Uterus (tissue), 2 donors: ENCODE results near the gene PHIP.

ENCODE experiments used
- POLR2A ChIP-seq, 2 donors: fragments of 450-650 bp; IDR thresholded peaks; one replicate each; pipeline ENCODE4 v1.6.1; 2016; ENCODE audit warnings: antibody characterized with exemption in 2 of 2, mild to moderate bottlenecking in 1 of 2, moderate library complexity in 1 of 2
- TF ChIP-seq, protein P1 (sequence below), 4 experiments: fragments of 200-600 bp in 2 of 4; fragments of 450-650 bp in 2 of 4; sonication (generic) in 2 of 4; IDR thresholded peaks; one replicate each; pipeline ENCODE4 v1.5.1; 2016 to 2019; ENCODE audit warnings: antibody characterized with exemption in 4 of 4, mild to moderate bottlenecking in 2 of 4, moderate library complexity in 1 of 4

DNA sequence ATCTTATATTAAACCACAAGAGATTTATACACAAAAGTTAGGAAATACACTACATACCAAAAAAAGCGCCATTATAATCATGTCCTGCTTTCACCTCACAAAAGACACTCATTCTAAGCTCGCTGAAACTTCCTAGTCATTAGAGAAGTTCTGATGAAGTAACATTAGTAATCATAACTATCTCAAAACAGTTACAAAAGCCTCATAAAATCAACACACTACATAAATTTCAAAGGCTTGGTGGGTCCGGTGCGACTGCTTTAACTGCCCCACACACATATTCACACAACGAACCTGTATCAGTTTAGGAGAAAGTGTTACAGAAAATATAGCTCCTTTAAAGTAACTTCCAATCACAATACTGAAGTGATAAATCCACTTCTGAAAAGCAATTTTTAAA lies 1.9 kb downstream of the PHIP start:
- TF ChIP-seq, protein P1, sequence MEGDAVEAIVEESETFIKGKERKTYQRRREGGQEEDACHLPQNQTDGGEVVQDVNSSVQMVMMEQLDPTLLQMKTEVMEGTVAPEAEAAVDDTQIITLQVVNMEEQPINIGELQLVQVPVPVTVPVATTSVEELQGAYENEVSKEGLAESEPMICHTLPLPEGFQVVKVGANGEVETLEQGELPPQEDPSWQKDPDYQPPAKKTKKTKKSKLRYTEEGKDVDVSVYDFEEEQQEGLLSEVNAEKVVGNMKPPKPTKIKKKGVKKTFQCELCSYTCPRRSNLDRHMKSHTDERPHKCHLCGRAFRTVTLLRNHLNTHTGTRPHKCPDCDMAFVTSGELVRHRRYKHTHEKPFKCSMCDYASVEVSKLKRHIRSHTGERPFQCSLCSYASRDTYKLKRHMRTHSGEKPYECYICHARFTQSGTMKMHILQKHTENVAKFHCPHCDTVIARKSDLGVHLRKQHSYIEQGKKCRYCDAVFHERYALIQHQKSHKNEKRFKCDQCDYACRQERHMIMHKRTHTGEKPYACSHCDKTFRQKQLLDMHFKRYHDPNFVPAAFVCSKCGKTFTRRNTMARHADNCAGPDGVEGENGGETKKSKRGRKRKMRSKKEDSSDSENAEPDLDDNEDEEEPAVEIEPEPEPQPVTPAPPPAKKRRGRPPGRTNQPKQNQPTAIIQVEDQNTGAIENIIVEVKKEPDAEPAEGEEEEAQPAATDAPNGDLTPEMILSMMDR (IDR thresholded peaks at IDR 0.05): no peak
- TF ChIP-seq POLR2A (IDR thresholded peaks at IDR 0.05): no peak
